Endothelial cell of umbilical vein (primary cell): ENCODE results near the gene HBA2. TPM values are rescaled to one million over a fixed set of nuclear protein-coding genes. Genes with fewer than 3 reads are reported as not detected.

Experiments used
- BruUV-seq: library from RNA; stranded (reverse); fragments of 400-500 nt; replicated peaks from 2 replicates; lab custom pipeline; 2021; lab: Mats Ljungman, UMichigan
- CTCF ChIA-PET: fragments of 300-600, 350-600 bp; sonication (Branson Sonifier 250); formaldehyde crosslinking; loops from one replicate; lab custom pipeline; 2021; ENCODE audit warnings: antibody characterized with exemption, inconsistent platforms; lab: Charles Lee
- POLR2A ChIA-PET: fragments of 300-600, 350-600 bp; sonication (Branson Sonifier 250); formaldehyde crosslinking; loops from one replicate; lab custom pipeline; 2021; ENCODE audit warnings: antibody characterized with exemption, inconsistent platforms; lab: Charles Lee
- DNase-seq: peaks from one replicate; pipeline ENCODE4 v3.0.0-alpha.2; 2011; ENCODE audit warnings: low read depth, low spot score
- FAIRE-seq: peaks from 2 replicates; lab custom pipeline; 2011; peaks lifted over from hg19 to GRCh38; lab: Jason Lieb, UNC
- H2AFZ ChIP-seq: 2 replicates; pipeline ENCODE4 v1.6.0; 2012; ENCODE audit warnings: low read depth, low read length, control low read depth, inconsistent platforms
- H3K27ac ChIP-seq: 2 replicates; pipeline ENCODE4 v1.5.1; 2011; ENCODE audit warnings: low read depth, mild to moderate bottlenecking, control low read depth, low read length, moderate library complexity; ENCODE audit not compliant: insufficient read depth
- H3K27me3 ChIP-seq, 2 experiments: 2 replicates each; pipeline versions ENCODE4 v1.6.0 to v1.6.1; 2011; ENCODE audit warnings: low read length in 2 of 2, mixed read lengths in 1 of 2; ENCODE audit not compliant: control insufficient read depth in 2 of 2, insufficient read depth in 2 of 2
- H3K36me3 ChIP-seq, 2 experiments: 2 replicates in 1 of 2; 3 replicates in 1 of 2; pipeline ENCODE4 v1.5.1; 2011; ENCODE audit warnings: low read length in 2 of 2, mild to moderate bottlenecking in 1 of 2, moderate library complexity in 1 of 2; ENCODE audit not compliant: control insufficient read depth in 2 of 2, insufficient read depth in 2 of 2; ENCODE audit errors: extremely low read depth in 1 of 2
- H3K4me1 ChIP-seq: 3 replicates; pipeline ENCODE4 v1.5.1; 2011; ENCODE audit warnings: mild to moderate bottlenecking, low read length; ENCODE audit not compliant: control insufficient read depth, insufficient read depth; ENCODE audit errors: extremely low read depth
- H3K4me2 ChIP-seq: 2 replicates; pipeline ENCODE4 v1.6.1; 2011; ENCODE audit warnings: low read length, control low read depth, mixed read lengths; ENCODE audit not compliant: insufficient read depth
- H3K4me3 ChIP-seq, 3 experiments: fragments of 200-600 bp in 1 of 3; sonication (generic), shearing (Covaris generic) in 1 of 3; replicated peaks in 1 of 3; 2 replicates each; pipeline ENCODE4 v1.5.1; 2011 to 2016; ENCODE audit warnings: control low read depth in 3 of 3, low read length in 3 of 3, mild to moderate bottlenecking in 2 of 3, inconsistent platforms in 1 of 3, low read depth in 1 of 3, moderate library complexity in 1 of 3; ENCODE audit not compliant: insufficient read depth in 1 of 3
- H3K79me2 ChIP-seq: 2 replicates; pipeline ENCODE4 v1.6.0; 2012; ENCODE audit warnings: low read length, inconsistent platforms; ENCODE audit not compliant: control insufficient read depth, insufficient read depth
- H3K9ac ChIP-seq: replicated peaks from 2 replicates; pipeline ENCODE3; 2011; ENCODE audit warnings: low read length, control low read depth; ENCODE audit not compliant: insufficient read depth; ENCODE audit errors: extremely low read depth
- H3K9me1 ChIP-seq: replicated peaks from 3 replicates; pipeline ENCODE4 v1.6.0; 2011; ENCODE audit warnings: mild to moderate bottlenecking, low read length; ENCODE audit not compliant: control insufficient read depth, insufficient read depth; ENCODE audit errors: extremely low read depth
- H3K9me3 ChIP-seq: replicated peaks from 2 replicates; pipeline ENCODE4 v1.5.1; 2012; ENCODE audit warnings: low read length, inconsistent platforms; ENCODE audit not compliant: control insufficient read depth, insufficient read depth
- H4K20me1 ChIP-seq: replicated peaks from 2 replicates; pipeline ENCODE3; 2011; ENCODE audit warnings: mild to moderate bottlenecking, low read length; ENCODE audit not compliant: control insufficient read depth, insufficient read depth; ENCODE audit errors: extremely low read depth
- EZH2 ChIP-seq: IDR thresholded peaks from 2 replicates; pipeline ENCODE4 v1.6.1; 2012; ENCODE audit warnings: borderline replicate concordance, low read depth, mild to moderate bottlenecking, moderate library complexity, low read length, inconsistent platforms; ENCODE audit not compliant: severe bottlenecking
- GATA2 ChIP-seq: IDR thresholded peaks from 2 replicates; pipeline ENCODE4 v1.7.0; 2011; ENCODE audit warnings: low read depth, mild to moderate bottlenecking, moderate library complexity, mixed read lengths, low read length; ENCODE audit not compliant: insufficient read length, insufficient read depth
- JUN ChIP-seq: IDR thresholded peaks from 2 replicates; pipeline ENCODE4 v1.6.1; 2011; ENCODE audit warnings: borderline replicate concordance, low read depth; ENCODE audit not compliant: insufficient read length, insufficient read depth
- MYC ChIP-seq: IDR thresholded peaks from one replicate; pipeline ENCODE4 v1.6.1; 2011; ENCODE audit warnings: mild to moderate bottlenecking, low read depth, low read length
- POLR2A ChIP-seq: IDR thresholded peaks from 2 replicates; pipeline ENCODE4 v1.6.1; 2012; ENCODE audit warnings: low read depth, mild to moderate bottlenecking, control low read depth, low read length
- POLR2AphosphoS5 ChIP-seq: IDR thresholded peaks from 2 replicates; pipeline ENCODE4 v1.6.1; 2012; ENCODE audit warnings: low read depth, mild to moderate bottlenecking, control low read depth, low read length, moderate library complexity; ENCODE audit not compliant: insufficient read depth
- dilution Hi-C: fragments of 300-500 bp; cut with MboI; formaldehyde crosslinking; loops from one replicate; pipeline ENCODE4 v1.15.0; 2019; ENCODE audit warnings: low sequenced_read_pairs; ENCODE audit not compliant: extremely low pct_ligation_motif_present
- intact Hi-C: fragments of 100-400 bp; cut with micrococcal nuclease; formaldehyde crosslinking; loops from one replicate; pipeline ENCODE4 v1.10.0; 2022
- polyA plus RNA-seq, 4 experiments: library from polyadenylated mRNA; depleted of rRNA in 3 of 4; stranded (reverse) in 3 of 4; unstranded in 1 of 4; fragments of >200 nt; gene quantifications; 2 replicates each; pipeline versions ENCODE4 v1.2.1 to v1.2.3, GENCODE V29; 2011 to 2012; ENCODE audit warnings: missing spikeins in 1 of 4
- total RNA-seq: library from RNA; stranded (reverse); gene quantifications from 2 replicates; pipeline ENCODE4 v1.2.3, GENCODE V29; 2021
- TF ChIP-seq, protein P1 (sequence below): IDR thresholded peaks from 2 replicates; pipeline ENCODE4 v1.6.1; 2011; ENCODE audit not compliant: insufficient read depth, insufficient read length
- TF ChIP-seq, protein P2 (sequence below), 2 donors: IDR thresholded peaks; 1 replicate in 1 of 2; 2 replicates in 1 of 2; pipeline ENCODE4 v1.5.1; 2011; ENCODE audit warnings: low read length in 2 of 2, mild to moderate bottlenecking in 2 of 2, moderate library complexity in 2 of 2, control low read depth in 1 of 2, inconsistent platforms in 1 of 2, low read depth in 1 of 2; ENCODE audit not compliant: insufficient read depth in 1 of 2; ENCODE audit errors: extremely low read depth in 1 of 2

Gene HBA2
- total and polyA plus RNA-seq, 2 donors (not counting 3 experiments of a cell fraction or from before 2014, with no cell fraction given), result not detected

DNA sequence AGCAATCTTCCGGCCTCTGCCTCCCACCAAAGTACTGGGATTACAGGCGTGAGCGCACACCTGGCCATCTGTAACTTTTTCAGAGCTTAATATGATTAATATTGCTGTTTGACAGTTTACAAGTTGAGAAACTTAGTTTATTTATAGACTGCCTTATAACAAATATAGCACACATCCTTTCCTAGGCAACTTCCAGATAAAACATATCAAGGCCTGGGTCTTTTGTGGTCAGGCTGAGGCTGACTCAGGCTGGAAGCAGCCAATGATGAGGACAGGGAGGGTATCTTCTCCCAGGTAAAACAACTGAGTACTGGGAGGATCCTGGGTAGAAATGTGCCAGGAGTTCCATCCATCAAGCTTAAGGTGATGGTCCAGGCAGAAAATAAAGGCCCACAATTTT lies 40.3 kb downstream of the HBA2 start:
- Histone ChIP-seq H3K4me2 (no peak overlapping the region), H4K20me1 (no peaks in the 10 kb centered on the region), H2AFZ (no peak overlapping the region), H3K4me3 (no peak overlapping the region), H3K27me3 (no peaks in the 10 kb centered on the region), H3K36me3 (peaks cover 19 to 31% of the 10 kb centered on the region in 2 experiments), H3K4me1 (no peaks in the 10 kb centered on the region), H3K9ac (no peak overlapping the region), H3K79me2 (peaks cover 66% of the 10 kb centered on the region), H3K9me1 (no peaks in the 10 kb centered on the region), H3K27ac (no peak overlapping the region), H3K9me3 (no peaks in the 10 kb centered on the region)
- dilution Hi-C loops (no loop called here), intact Hi-C loops (no loop called here)
- FAIRE-seq (no peak), DNase-seq (no peak)
- ChIA-PET POLR2A (no interaction called here), CTCF (no interaction called here)
- TF ChIP-seq, protein P1, sequence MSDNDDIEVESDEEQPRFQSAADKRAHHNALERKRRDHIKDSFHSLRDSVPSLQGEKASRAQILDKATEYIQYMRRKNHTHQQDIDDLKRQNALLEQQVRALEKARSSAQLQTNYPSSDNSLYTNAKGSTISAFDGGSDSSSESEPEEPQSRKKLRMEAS, result no peak
- no peak for TF ChIP-seq JUN
- no peak for TF ChIP-seq MYC
- TF ChIP-seq, protein P2, sequence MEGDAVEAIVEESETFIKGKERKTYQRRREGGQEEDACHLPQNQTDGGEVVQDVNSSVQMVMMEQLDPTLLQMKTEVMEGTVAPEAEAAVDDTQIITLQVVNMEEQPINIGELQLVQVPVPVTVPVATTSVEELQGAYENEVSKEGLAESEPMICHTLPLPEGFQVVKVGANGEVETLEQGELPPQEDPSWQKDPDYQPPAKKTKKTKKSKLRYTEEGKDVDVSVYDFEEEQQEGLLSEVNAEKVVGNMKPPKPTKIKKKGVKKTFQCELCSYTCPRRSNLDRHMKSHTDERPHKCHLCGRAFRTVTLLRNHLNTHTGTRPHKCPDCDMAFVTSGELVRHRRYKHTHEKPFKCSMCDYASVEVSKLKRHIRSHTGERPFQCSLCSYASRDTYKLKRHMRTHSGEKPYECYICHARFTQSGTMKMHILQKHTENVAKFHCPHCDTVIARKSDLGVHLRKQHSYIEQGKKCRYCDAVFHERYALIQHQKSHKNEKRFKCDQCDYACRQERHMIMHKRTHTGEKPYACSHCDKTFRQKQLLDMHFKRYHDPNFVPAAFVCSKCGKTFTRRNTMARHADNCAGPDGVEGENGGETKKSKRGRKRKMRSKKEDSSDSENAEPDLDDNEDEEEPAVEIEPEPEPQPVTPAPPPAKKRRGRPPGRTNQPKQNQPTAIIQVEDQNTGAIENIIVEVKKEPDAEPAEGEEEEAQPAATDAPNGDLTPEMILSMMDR (IDR thresholded peaks at IDR 0.05; ENCODE audit: extremely low read depth in 1 of 2, insufficient read depth in 1 of 2, low read depth in 1 of 2, low read length in 2 of 2), result no peak
- no peak for TF ChIP-seq POLR2A
- TF ChIP-seq POLR2AphosphoS5, result no peak
- no peak for TF ChIP-seq GATA2
- no peak for TF ChIP-seq EZH2
- no TSS peak for BruUV-seq
